Smooth muscle cell of the pulmonary artery (primary cell): Measurements from ENCODE around the gene BMPR1B. TPM values are rescaled to one million over a fixed set of nuclear protein-coding genes. Genes with fewer than 3 reads are reported as not detected.

Experiments used
- total RNA-seq: library from RNA; depleted of rRNA; stranded (reverse); fragments of >200 nt; gene quantifications from 2 replicates; pipeline ENCODE4 v1.2.3, GENCODE V29; 2014

BMPR1B gene
- total RNA-seq, result 0.53 and 0.72 TPM in 2 replicates

DNA sequence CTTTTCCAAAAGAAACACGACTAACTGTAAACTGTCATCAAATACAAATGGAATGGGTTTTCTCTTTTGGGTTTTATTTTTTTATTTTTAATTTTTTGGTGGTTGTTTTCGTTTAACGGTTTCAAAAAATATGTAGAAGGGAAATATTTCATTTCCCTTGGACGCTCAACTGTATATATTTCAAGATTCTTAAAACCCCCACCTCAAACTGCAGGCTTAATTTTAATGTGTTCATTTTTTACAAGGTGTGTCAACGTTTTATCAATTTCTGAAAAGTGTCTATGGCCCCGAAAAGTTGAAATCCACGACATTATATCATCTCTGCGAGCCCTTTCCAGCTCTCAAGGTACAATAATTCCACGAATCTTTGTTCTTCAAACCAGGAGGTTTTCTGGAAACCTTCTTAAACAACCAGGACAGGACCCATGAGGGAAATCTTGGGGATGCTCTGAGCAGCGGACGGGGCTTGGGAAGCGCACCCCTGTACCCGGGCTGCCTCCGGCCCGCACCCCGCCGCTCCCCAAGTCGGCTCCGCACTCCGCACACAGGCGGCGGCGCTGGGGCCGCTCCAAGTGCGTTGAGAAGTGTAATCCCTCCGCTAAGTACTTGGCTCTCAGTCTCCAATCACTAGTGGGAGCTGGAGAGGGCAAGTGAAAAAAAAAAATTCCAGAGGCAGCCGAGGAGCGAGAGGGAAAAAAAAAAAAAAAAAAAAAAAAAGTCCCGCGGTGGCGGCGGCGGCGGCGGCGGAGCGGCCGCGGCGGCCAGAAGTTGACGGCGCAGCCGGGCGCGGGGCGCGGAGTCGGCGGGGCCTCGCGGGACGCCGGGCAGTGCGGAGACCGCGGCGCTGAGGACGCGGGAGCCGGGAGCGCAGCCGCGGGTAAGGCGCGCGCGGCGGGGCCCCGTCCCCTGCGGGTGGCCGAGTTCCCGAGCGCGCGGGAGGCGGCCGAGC lies at the start of gene BMPR1B:
Gene BMPR1B, plus strand, starts transcription at position 764 of the 949 bp plus-strand sequence. CDS start 346,470 bp downstream, outside the sequence.

